ENCODE measurements around the gene ELF2.
A peak's percentile ranks its signal among the peaks of the same experiment; 100 is the strongest.
"Not testable (repeated sequence)": the region's sequence is repeated elsewhere in the genome, so short reads cannot be mapped to it uniquely, and the experiment has no call there.

The ELF2 gene

GRCh38 chr4:139053909-139054308 lies 123.1 kb downstream of the ELF2 start:
- Histone ChIP-seq H3K4me3 (ENCODE audit: insufficient read depth, low read depth, low read length, poor library complexity, severe bottlenecking) (no peak overlapping the region), H3K4me1 (ENCODE audit: control insufficient read depth, insufficient read depth, low read length, poor library complexity, severe bottlenecking) (no peaks in the 10 kb centered on the region), H3K36me3 (ENCODE audit: control insufficient read depth, insufficient read depth, low read length) (peaks cover 18% of the 10 kb centered on the region), H3K27ac (ENCODE audit: insufficient read depth, low read length, poor library complexity, severe bottlenecking) (no peak overlapping the region), H3K9me3 (ENCODE audit: control insufficient read depth, low read length) (no peaks in the 10 kb centered on the region), H3K27me3 (replicated peaks; ENCODE audit: control insufficient read depth, insufficient read depth, low read length, poor library complexity, severe bottlenecking) (no peaks in the 10 kb centered on the region)
- DNase-seq, result no peak

- H3K27me3 ChIP-seq (replicated peaks; ENCODE audit: control insufficient read depth, insufficient read depth, low read length, poor library complexity, severe bottlenecking), result no peaks in the 10 kb centered on the region
- H3K4me1 ChIP-seq (ENCODE audit: control insufficient read depth, insufficient read depth, low read length, poor library complexity, severe bottlenecking), result no peaks in the 10 kb centered on the region
- DNase-seq, result no peak
- peaks cover 7% of the 10 kb centered on the region for H3K36me3 ChIP-seq (ENCODE audit: control insufficient read depth, insufficient read depth, low read length)
- H3K9me3 ChIP-seq (ENCODE audit: control insufficient read depth, low read length), result no peaks in the 10 kb centered on the region
- H3K4me3 ChIP-seq (ENCODE audit: insufficient read depth, low read depth, low read length, poor library complexity, severe bottlenecking), result no peak overlapping the region
- no peak overlapping the region for H3K27ac ChIP-seq (ENCODE audit: insufficient read depth, low read length, poor library complexity, severe bottlenecking)
Measured at GRCh38 chr4:139050446-139050845, 126.6 kb downstream of the ELF2 start.

- no peak overlapping the region for H3K27ac ChIP-seq (ENCODE audit: insufficient read depth, low read length, poor library complexity, severe bottlenecking)
- H3K4me1 ChIP-seq (ENCODE audit: control insufficient read depth, insufficient read depth, low read length, poor library complexity, severe bottlenecking), result no peaks in the 10 kb centered on the region
- no peaks in the 10 kb centered on the region for H3K9me3 ChIP-seq (ENCODE audit: control insufficient read depth, low read length)
- no peak overlapping the region for H3K4me3 ChIP-seq (ENCODE audit: insufficient read depth, low read depth, low read length, poor library complexity, severe bottlenecking)
- DNase-seq, result no peak
- no peaks in the 10 kb centered on the region for H3K27me3 ChIP-seq (replicated peaks; ENCODE audit: control insufficient read depth, insufficient read depth, low read length, poor library complexity, severe bottlenecking)
- H3K36me3 ChIP-seq (ENCODE audit: control insufficient read depth, insufficient read depth, low read length), result peaks cover 7% of the 10 kb centered on the region
Measured at GRCh38 chr4:139048026-139048425, 129.0 kb downstream of the ELF2 start.

- DNase-seq, result no peak
- Histone ChIP-seq H3K4me1 (ENCODE audit: control insufficient read depth, insufficient read depth, low read length, poor library complexity, severe bottlenecking) (no peaks in the 10 kb centered on the region), H3K4me3 (ENCODE audit: insufficient read depth, low read depth, low read length, poor library complexity, severe bottlenecking) (no peak overlapping the region), H3K27ac (ENCODE audit: insufficient read depth, low read length, poor library complexity, severe bottlenecking) (no peak overlapping the region), H3K27me3 (replicated peaks; ENCODE audit: control insufficient read depth, insufficient read depth, low read length, poor library complexity, severe bottlenecking) (no peaks in the 10 kb centered on the region), H3K36me3 (ENCODE audit: control insufficient read depth, insufficient read depth, low read length) (peaks cover 7% of the 10 kb centered on the region), H3K9me3 (ENCODE audit: control insufficient read depth, low read length) (no peaks in the 10 kb centered on the region)
Measured at GRCh38 chr4:139044291-139044690, 132.7 kb downstream of the ELF2 start.

GRCh38 chr4:139042981-139043460 lies 134.0 kb downstream of the ELF2 start:
- Histone ChIP-seq H3K27ac (ENCODE audit: insufficient read depth, low read length, poor library complexity, severe bottlenecking) (no peak overlapping the region), H3K9me3 (ENCODE audit: control insufficient read depth, low read length) (no peaks in the 10 kb centered on the region), H3K4me1 (ENCODE audit: control insufficient read depth, insufficient read depth, low read length, poor library complexity, severe bottlenecking) (no peaks in the 10 kb centered on the region), H3K27me3 (replicated peaks; ENCODE audit: control insufficient read depth, insufficient read depth, low read length, poor library complexity, severe bottlenecking) (no peaks in the 10 kb centered on the region), H3K4me3 (ENCODE audit: insufficient read depth, low read depth, low read length, poor library complexity, severe bottlenecking) (no peak overlapping the region), H3K36me3 (ENCODE audit: control insufficient read depth, insufficient read depth, low read length) (peaks cover 7% of the 10 kb centered on the region)
- DNase-seq, result no peak

GRCh38 chr4:139038874-139039443 lies 138.1 kb downstream of the ELF2 start:
- Histone ChIP-seq H3K4me1 (ENCODE audit: control insufficient read depth, insufficient read depth, low read length, poor library complexity, severe bottlenecking) (peaks cover 3% of the 10 kb centered on the region), H3K36me3 (ENCODE audit: control insufficient read depth, insufficient read depth, low read length) (no peaks in the 10 kb centered on the region), H3K27me3 (replicated peaks; ENCODE audit: control insufficient read depth, insufficient read depth, low read length, poor library complexity, severe bottlenecking) (no peaks in the 10 kb centered on the region), H3K4me3 (ENCODE audit: insufficient read depth, low read depth, low read length, poor library complexity, severe bottlenecking) (no peak overlapping the region), H3K9me3 (ENCODE audit: control insufficient read depth, low read length) (no peaks in the 10 kb centered on the region), H3K27ac (ENCODE audit: insufficient read depth, low read length, poor library complexity, severe bottlenecking) (no peak overlapping the region)
- no peak for DNase-seq

- H3K9me3 ChIP-seq (ENCODE audit: control insufficient read depth, low read length), result no peaks in the 10 kb centered on the region
Measured at GRCh38 chr4:139036885-139037284, 140.1 kb downstream of the ELF2 start.

GRCh38 chr4:139035650-139036049 lies 141.4 kb downstream of the ELF2 start:
- H3K27ac ChIP-seq (ENCODE audit: insufficient read depth, low read length, poor library complexity, severe bottlenecking), result no peak overlapping the region
- H3K9me3 ChIP-seq (ENCODE audit: control insufficient read depth, low read length), result no peaks in the 10 kb centered on the region
- no peak overlapping the region for H3K4me3 ChIP-seq (ENCODE audit: insufficient read depth, low read depth, low read length, poor library complexity, severe bottlenecking)
- no peaks in the 10 kb centered on the region for H3K27me3 ChIP-seq (replicated peaks; ENCODE audit: control insufficient read depth, insufficient read depth, low read length, poor library complexity, severe bottlenecking)
- H3K4me1 ChIP-seq (ENCODE audit: control insufficient read depth, insufficient read depth, low read length, poor library complexity, severe bottlenecking), result peaks cover 3% of the 10 kb centered on the region
- no peak for DNase-seq
- H3K36me3 ChIP-seq (ENCODE audit: control insufficient read depth, insufficient read depth, low read length), result no peaks in the 10 kb centered on the region

More at GRCh38 chr4:139036885-139037284, 140.1 kb downstream of the ELF2 start:
- no peak overlapping the region for H3K27ac ChIP-seq (ENCODE audit: insufficient read depth, low read length, poor library complexity, severe bottlenecking)
- DNase-seq, result no peak
- peaks cover 3% of the 10 kb centered on the region for H3K4me1 ChIP-seq (ENCODE audit: control insufficient read depth, insufficient read depth, low read length, poor library complexity, severe bottlenecking)
- H3K36me3 ChIP-seq (ENCODE audit: control insufficient read depth, insufficient read depth, low read length), result no peaks in the 10 kb centered on the region
- no peaks in the 10 kb centered on the region for H3K27me3 ChIP-seq (replicated peaks; ENCODE audit: control insufficient read depth, insufficient read depth, low read length, poor library complexity, severe bottlenecking)
- H3K4me3 ChIP-seq (ENCODE audit: insufficient read depth, low read depth, low read length, poor library complexity, severe bottlenecking), result no peak overlapping the region

GRCh38 chr4:139030614-139031235 lies 146.3 kb downstream of the ELF2 start:
- H3K27me3 ChIP-seq (replicated peaks; ENCODE audit: control insufficient read depth, insufficient read depth, low read length, poor library complexity, severe bottlenecking), result no peaks in the 10 kb centered on the region
- no peaks in the 10 kb centered on the region for H3K4me1 ChIP-seq (ENCODE audit: control insufficient read depth, insufficient read depth, low read length, poor library complexity, severe bottlenecking)
- H3K36me3 ChIP-seq (ENCODE audit: control insufficient read depth, insufficient read depth, low read length), result no peaks in the 10 kb centered on the region
- H3K4me3 ChIP-seq (ENCODE audit: insufficient read depth, low read depth, low read length, poor library complexity, severe bottlenecking), result no peak overlapping the region
- H3K9me3 ChIP-seq (ENCODE audit: control insufficient read depth, low read length), result no peaks in the 10 kb centered on the region
- peak; percentile 38 to 69 (median 49) for DNase-seq
- no peak overlapping the region for H3K27ac ChIP-seq (ENCODE audit: insufficient read depth, low read length, poor library complexity, severe bottlenecking)

- not testable (repeated sequence) for H3K36me3 ChIP-seq (ENCODE audit: control insufficient read depth, insufficient read depth, low read length); H3K27ac ChIP-seq (ENCODE audit: insufficient read depth, low read length, poor library complexity, severe bottlenecking); H3K4me3 ChIP-seq (ENCODE audit: insufficient read depth, low read depth, low read length, poor library complexity, severe bottlenecking); H3K27me3 ChIP-seq (replicated peaks; ENCODE audit: control insufficient read depth, insufficient read depth, low read length, poor library complexity, severe bottlenecking); H3K4me1 ChIP-seq (ENCODE audit: control insufficient read depth, insufficient read depth, low read length, poor library complexity, severe bottlenecking); DNase-seq; H3K9me3 ChIP-seq (ENCODE audit: control insufficient read depth, low read length)
Measured at GRCh38 chr4:139029866-139030363, 147.1 kb downstream of the ELF2 start.

Data from effector memory CD4-positive, alpha-beta T cell (primary cell).